CD14-positive monocyte (primary cell): ENCODE measurements around the gene PLEKHS1. TPM values are rescaled to one million over a fixed set of nuclear protein-coding genes. Genes with fewer than 3 reads are reported as not detected.
"Not testable (repeated sequence)": the region's sequence is repeated elsewhere in the genome, so short reads cannot be mapped to it uniquely, and the experiment has no call there.

ENCODE experiments used
- DNase-seq, 3 donors: peaks; one replicate each; pipeline ENCODE4 v3.0.0-alpha.2; 2011 to 2022
- H2AFZ ChIP-seq: 2 replicates; pipeline ENCODE4 v1.6.0; 2012; ENCODE audit warnings: mild to moderate bottlenecking, low read depth, low read length, inconsistent platforms; ENCODE audit not compliant: insufficient read depth, poor library complexity, severe bottlenecking
- H3K27ac ChIP-seq, 2 donors: 1 replicate in 1 of 2; 2 replicates in 1 of 2; pipeline ENCODE4 v1.5.1; 2012 to 2013; ENCODE audit warnings: low read length in 2 of 2, control low read depth in 1 of 2, inconsistent platforms in 1 of 2, low read depth in 1 of 2, mild to moderate bottlenecking in 1 of 2
- H3K27me3 ChIP-seq, 2 donors: one replicate each; pipeline versions ENCODE4 v1.6.0 to v1.6.1; 2011 to 2013; ENCODE audit warnings: low read length in 2 of 2; ENCODE audit not compliant: control insufficient read depth in 2 of 2, insufficient read depth in 2 of 2
- H3K36me3 ChIP-seq, 2 donors: replicated peaks in 1 of 2; 1 replicate in 1 of 2; 2 replicates in 1 of 2; pipeline versions ENCODE4 v1.5.1 to v1.6.1; 2012 to 2013; ENCODE audit warnings: low read length in 2 of 2, control low read depth in 1 of 2, inconsistent platforms in 1 of 2, mild to moderate bottlenecking in 1 of 2; ENCODE audit not compliant: insufficient read depth in 2 of 2, control insufficient read depth in 1 of 2
- H3K4me1 ChIP-seq, 2 donors: 1 replicate in 1 of 2; 2 replicates in 1 of 2; pipeline versions ENCODE4 v1.5.1 to v1.6.1; 2012 to 2013; ENCODE audit warnings: low read length in 2 of 2, control low read depth in 1 of 2, inconsistent platforms in 1 of 2, mild to moderate bottlenecking in 1 of 2, moderate library complexity in 1 of 2; ENCODE audit not compliant: insufficient read depth in 2 of 2, control insufficient read depth in 1 of 2
- H3K4me2 ChIP-seq: replicated peaks from 2 replicates; pipeline ENCODE3; 2012; ENCODE audit warnings: low read length, moderate library complexity, mild to moderate bottlenecking; ENCODE audit not compliant: poor library complexity, severe bottlenecking; ENCODE audit errors: extremely low read depth
- H3K4me3 ChIP-seq, 3 experiments: fragments of 200-600 bp in 1 of 3; sonication (generic) in 1 of 3; replicated peaks in 1 of 3; 1 replicate in 2 of 3; 2 replicates in 1 of 3; pipeline ENCODE4 v1.5.1; 2011 to 2013; ENCODE audit warnings: low read length in 3 of 3, mild to moderate bottlenecking in 3 of 3, control low read depth in 2 of 3, low read depth in 2 of 3, inconsistent platforms in 1 of 3, moderate library complexity in 1 of 3
- H3K79me2 ChIP-seq: 2 replicates; pipeline ENCODE4 v1.6.0; 2012; ENCODE audit warnings: mild to moderate bottlenecking, control low read depth, inconsistent platforms, low read length, moderate library complexity; ENCODE audit not compliant: insufficient read depth
- H3K9ac ChIP-seq: 2 replicates; pipeline ENCODE4 v1.6.0; 2017; ENCODE audit warnings: low read length, mild to moderate bottlenecking; ENCODE audit not compliant: insufficient read depth, poor library complexity, severe bottlenecking
- H3K9me3 ChIP-seq, 2 donors: replicated peaks in 1 of 2; 1 replicate in 1 of 2; 2 replicates in 1 of 2; pipeline versions ENCODE4 v1.5.1 to v1.6.1; 2012 to 2013; ENCODE audit warnings: low read length in 2 of 2, control low read depth in 1 of 2; ENCODE audit not compliant: control insufficient read depth in 1 of 2, insufficient read depth in 1 of 2
- H4K20me1 ChIP-seq: 2 replicates; pipeline ENCODE4 v1.6.0; 2012; ENCODE audit warnings: mild to moderate bottlenecking, low read length, control low read depth, moderate library complexity; ENCODE audit not compliant: insufficient read depth
- H3K27ac Mint-ChIP-seq, 7 donors: one replicate each; pipeline ENCODE4 v1.8.0; 2020; ENCODE audit warnings: mild to moderate bottlenecking in 7 of 7, mixed read lengths in 7 of 7, moderate library complexity in 6 of 7, inconsistent platforms in 2 of 7
- H3K27me3 Mint-ChIP-seq, 3 donors: one replicate each; pipeline ENCODE4 v1.8.0; 2021 to 2022; ENCODE audit warnings: low read depth in 3 of 3, mild to moderate bottlenecking in 3 of 3, mixed read lengths in 3 of 3, moderate library complexity in 3 of 3, inconsistent platforms in 1 of 3
- H3K36me3 Mint-ChIP-seq, 2 donors: one replicate each; pipeline ENCODE4 v1.8.0; 2020; ENCODE audit warnings: mixed read lengths in 2 of 2, inconsistent platforms in 1 of 2, mild to moderate bottlenecking in 1 of 2
- H3K4me1 Mint-ChIP-seq: one replicate; pipeline ENCODE4 v1.8.0; 2020; ENCODE audit warnings: mild to moderate bottlenecking, mixed read lengths
- H3K4me3 Mint-ChIP-seq, 2 donors: one replicate each; pipeline ENCODE4 v1.8.0; 2020; ENCODE audit warnings: mild to moderate bottlenecking in 2 of 2, mixed read lengths in 2 of 2, moderate library complexity in 1 of 2
- H3K9me3 Mint-ChIP-seq, 7 donors: one replicate each; pipeline ENCODE4 v1.8.0; 2020 to 2022; ENCODE audit warnings: mixed read lengths in 7 of 7, mild to moderate bottlenecking in 6 of 7, moderate library complexity in 6 of 7, inconsistent platforms in 2 of 7
- whole genome bisulfite sequencing: methylation state at CpG from one replicate; pipeline ENCODE4 v1.1.5; 2013; ENCODE audit warnings: missing lambda C conversion rate; ENCODE audit not compliant: insufficient coverage; 5-methylcytosine and 5-hydroxymethylcytosine counted together
- intact Hi-C, 2 donors: fragments of 100-400 bp; cut with micrococcal nuclease; formaldehyde crosslinking; loops; one replicate each; pipeline versions ENCODE4 v1.15.0 to v1.15.1; 2023
- polyA plus RNA-seq, 3 donors: library from polyadenylated mRNA; depleted of rRNA in 1 of 3; unstranded in 2 of 3; stranded (reverse) in 1 of 3; fragments of 300-500 nt in 2 of 3; fragments of >200 nt in 1 of 3; fragmentation: Illumina TruSeq in 2 of 3; gene quantifications; 1 replicate in 2 of 3; 2 replicates in 1 of 3; pipeline ENCODE4 v1.2.3, GENCODE V29; 2012 to 2021
- TF ChIP-seq, protein P1 (sequence below): fragments of 200-600 bp; IDR thresholded peaks from one replicate; pipeline ENCODE4 v1.8.0; 2022; ENCODE audit warnings: antibody characterized with exemption, mild to moderate bottlenecking

Gene PLEKHS1
- polyA plus RNA-seq, 3 donors = 0.08 TPM; not detected in 2

DNA sequence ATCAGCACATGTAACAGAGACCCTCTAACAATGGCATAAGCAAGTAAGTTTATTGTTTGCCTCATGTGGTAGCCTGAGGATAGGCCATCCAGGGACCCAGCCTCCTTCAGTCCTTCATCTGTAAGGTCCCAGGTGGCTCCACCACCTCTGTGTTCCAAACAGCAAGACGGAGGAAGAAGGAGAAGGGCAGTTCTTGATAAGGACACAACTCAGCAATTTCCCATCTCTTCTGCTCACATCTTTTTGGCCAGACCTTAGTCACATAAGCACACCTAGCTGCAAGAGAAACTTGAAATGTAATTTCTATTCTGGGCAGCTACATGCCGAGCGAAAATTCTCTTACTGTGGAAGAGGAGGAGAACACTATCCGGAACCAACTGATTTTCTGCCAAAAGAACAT, 68.5 kb downstream of the PLEKHS1 start:
- no peaks in the 10 kb centered on the region for H3K36me3 ChIP-seq
- no peak overlapping the region for H3K4me3 ChIP-seq
- Mint-ChIP-seq H3K27ac (no peak overlapping the region), H3K4me1 (no peaks in the 10 kb centered on the region), H3K9me3 (no peaks in the 10 kb centered on the region), H3K36me3 (no peaks in the 10 kb centered on the region), H3K27me3 (peaks cover 0 to 2% (median 0%) of the 10 kb centered on the region in 3 donors), H3K4me3 (no peak overlapping the region)
- DNase-seq = no peak
- H3K27me3 ChIP-seq = no peaks in the 10 kb centered on the region
- TF ChIP-seq, protein P1, sequence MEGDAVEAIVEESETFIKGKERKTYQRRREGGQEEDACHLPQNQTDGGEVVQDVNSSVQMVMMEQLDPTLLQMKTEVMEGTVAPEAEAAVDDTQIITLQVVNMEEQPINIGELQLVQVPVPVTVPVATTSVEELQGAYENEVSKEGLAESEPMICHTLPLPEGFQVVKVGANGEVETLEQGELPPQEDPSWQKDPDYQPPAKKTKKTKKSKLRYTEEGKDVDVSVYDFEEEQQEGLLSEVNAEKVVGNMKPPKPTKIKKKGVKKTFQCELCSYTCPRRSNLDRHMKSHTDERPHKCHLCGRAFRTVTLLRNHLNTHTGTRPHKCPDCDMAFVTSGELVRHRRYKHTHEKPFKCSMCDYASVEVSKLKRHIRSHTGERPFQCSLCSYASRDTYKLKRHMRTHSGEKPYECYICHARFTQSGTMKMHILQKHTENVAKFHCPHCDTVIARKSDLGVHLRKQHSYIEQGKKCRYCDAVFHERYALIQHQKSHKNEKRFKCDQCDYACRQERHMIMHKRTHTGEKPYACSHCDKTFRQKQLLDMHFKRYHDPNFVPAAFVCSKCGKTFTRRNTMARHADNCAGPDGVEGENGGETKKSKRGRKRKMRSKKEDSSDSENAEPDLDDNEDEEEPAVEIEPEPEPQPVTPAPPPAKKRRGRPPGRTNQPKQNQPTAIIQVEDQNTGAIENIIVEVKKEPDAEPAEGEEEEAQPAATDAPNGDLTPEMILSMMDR = no peak
- intact Hi-C loops = no loop called here
- no peaks in the 10 kb centered on the region for H4K20me1 ChIP-seq
- H3K4me2 ChIP-seq = no peak overlapping the region
- H3K27ac ChIP-seq = no peak overlapping the region
- no peak overlapping the region for H3K9ac ChIP-seq
- H3K4me1 ChIP-seq = no peaks in the 10 kb centered on the region
- no CpG with 5 or more reads among the region's 4 CpGs for WGBS
- no peaks in the 10 kb centered on the region for H3K79me2 ChIP-seq
- H2AFZ ChIP-seq = no peak overlapping the region
- no peaks in the 10 kb centered on the region for H3K9me3 ChIP-seq

DNA sequence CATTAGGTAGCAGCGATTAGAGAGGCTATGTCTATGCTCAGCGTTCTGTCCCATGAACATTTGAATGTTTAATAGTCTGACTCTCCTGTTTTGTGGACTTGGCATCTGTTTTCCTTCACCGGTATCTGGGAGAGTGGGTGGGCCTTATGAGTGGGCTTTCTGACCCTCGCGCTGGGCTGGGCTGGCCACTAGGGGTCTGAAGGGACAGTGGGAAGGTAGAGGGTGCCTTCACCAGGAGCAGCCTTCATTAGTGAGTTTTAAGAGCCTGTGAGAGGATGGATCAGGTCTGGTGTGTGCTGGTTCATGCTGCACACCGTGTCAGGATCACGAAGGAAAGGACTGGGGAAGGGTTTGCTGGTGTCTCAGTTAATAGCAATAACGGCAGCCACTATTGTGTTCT, 69.0 kb downstream of the PLEKHS1 start:
- H3K4me2 ChIP-seq = no peak overlapping the region
- H3K4me1 ChIP-seq = no peaks in the 10 kb centered on the region
- intact Hi-C loops = no loop called here
- H2AFZ ChIP-seq = no peak overlapping the region
- H3K9ac ChIP-seq = no peak overlapping the region
- Mint-ChIP-seq H3K36me3 (no peaks in the 10 kb centered on the region), H3K4me1 (no peaks in the 10 kb centered on the region), H3K27me3 (peaks cover 0 to 2% (median 0%) of the 10 kb centered on the region in 3 donors), H3K27ac (peak overlapping the region in 2 of 7 donors; percentile 15 to 64), H3K9me3 (peaks cover 0 to 1% (median 0%) of the 10 kb centered on the region in 7 donors), H3K4me3 (no peak overlapping the region)
- H3K9me3 ChIP-seq = no peaks in the 10 kb centered on the region
- no peak overlapping the region for H3K4me3 ChIP-seq
- TF ChIP-seq, protein P1 = no peak
- DNase-seq = no peak
- no peaks in the 10 kb centered on the region for H3K27me3 ChIP-seq
- H3K36me3 ChIP-seq = no peaks in the 10 kb centered on the region
- H3K27ac ChIP-seq = no peak overlapping the region
- H3K79me2 ChIP-seq = no peaks in the 10 kb centered on the region
- WGBS = 89% methylated on average over 8 of the region's 8 CpGs
- no peaks in the 10 kb centered on the region for H4K20me1 ChIP-seq

DNA sequence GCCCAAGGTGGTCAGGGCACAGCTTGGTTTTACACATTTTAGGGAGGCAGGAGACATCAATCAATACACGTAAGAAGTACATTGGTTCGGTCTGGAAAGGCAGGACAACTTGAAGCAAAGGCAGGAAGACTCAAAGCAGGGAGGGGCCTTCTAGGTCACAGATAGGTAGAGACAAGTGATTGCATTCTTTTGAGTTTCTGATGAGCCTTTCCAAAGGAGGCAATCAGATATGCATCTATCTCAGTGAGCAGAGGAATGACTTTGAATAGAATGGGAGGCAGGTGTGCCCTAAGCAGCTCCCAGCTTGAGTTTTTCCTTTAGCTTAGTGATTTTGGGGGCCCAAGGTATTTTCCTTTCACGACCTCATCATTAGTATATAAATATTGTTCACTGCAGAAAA, 69.8 kb downstream of the PLEKHS1 start:
- H3K4me3 Mint-ChIP-seq = not testable (repeated sequence)

More for the DNA sequence above, 69.8 kb downstream of the PLEKHS1 start:
- H3K4me3 ChIP-seq, H2AFZ ChIP-seq, DNase-seq, H3K27me3 ChIP-seq, H3K79me2 ChIP-seq, H3K9ac ChIP-seq, H3K4me1 ChIP-seq, H3K4me1 Mint-ChIP-seq, H3K36me3 Mint-ChIP-seq, H3K4me2 ChIP-seq, H3K36me3 ChIP-seq, H3K27ac Mint-ChIP-seq, intact Hi-C loops, H3K27me3 Mint-ChIP-seq, H4K20me1 ChIP-seq, H3K27ac ChIP-seq, H3K9me3 ChIP-seq, H3K9me3 Mint-ChIP-seq: not testable (repeated sequence)
- 83% methylated on average over 1 of the region's 3 CpGs for WGBS
